Erythroblast (primary cell): Measurements from ENCODE around the gene TESK2.

Source experiments
- DNase-seq, 2 experiments: peaks; one replicate each; lab custom pipeline; 2025; lab: John Stamatoyannopoulos, UW
- GATA1 ChIP-seq: IDR thresholded peaks from 2 replicates; pipeline ENCODE4 v1.6.1; 2011; ENCODE audit warnings: low read depth, mild to moderate bottlenecking, control low read depth, low read length, moderate library complexity
- POLR2A ChIP-seq: IDR thresholded peaks from 2 replicates; pipeline ENCODE4 v1.6.1; 2011; ENCODE audit warnings: mild to moderate bottlenecking, low read length

The TESK2 gene

GRCh38 chr1:45346473-45346872 is 144.5 kb downstream of the TESK2 start:
- no peak for TF ChIP-seq GATA1
- no peak for TF ChIP-seq POLR2A
- DNase-seq: no peak

DNA sequence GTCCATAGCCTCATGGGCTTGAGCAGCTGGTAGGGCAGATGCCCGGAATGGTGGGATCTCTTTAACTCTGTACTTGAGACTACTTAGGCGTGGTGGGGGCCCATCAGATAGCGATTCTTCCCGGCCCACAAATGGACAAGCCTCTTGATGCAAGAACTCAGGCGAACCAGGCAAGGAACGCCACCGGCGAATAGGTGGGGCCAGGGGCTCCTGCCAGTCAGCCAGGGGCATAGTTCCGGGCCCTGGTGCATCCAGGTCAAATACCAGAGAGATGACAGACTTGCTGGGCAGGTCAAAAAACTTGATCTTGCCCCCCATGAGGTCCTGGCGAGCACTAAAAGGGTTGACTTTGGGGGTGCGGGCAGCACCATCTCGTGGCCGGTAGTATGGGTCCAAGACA is 145.9 kb downstream of the TESK2 start:
- TF ChIP-seq POLR2A (no peak), GATA1 (no peak)
- no peak for DNase-seq

GRCh38 chr1:45344499-45344898 is 146.5 kb downstream of the TESK2 start:
- no peak for DNase-seq
- TF ChIP-seq GATA1 (no peak), POLR2A (peak; percentile 28)

- peak; percentile 53 to 60 for DNase-seq
- no peak for TF ChIP-seq POLR2A
- TF ChIP-seq GATA1: no peak
Measured at GRCh38 chr1:45340816-45341466, 150.0 kb downstream of the TESK2 start.

- peak; percentile 94 to 95 for DNase-seq
- TF ChIP-seq GATA1 (no peak), POLR2A (peak; percentile 91)
Measured at GRCh38 chr1:45339789-45340558, 151.0 kb downstream of the TESK2 start, which contains the start of the genes MUTYH and TOE1. MUTYH (minus strand) TSS chr1:45340440; CDS start chr1:45334505, 5,935 bp downstream. TOE1 (plus strand) TSS chr1:45340170; CDS start chr1:45340253, 83 bp downstream.

DNA sequence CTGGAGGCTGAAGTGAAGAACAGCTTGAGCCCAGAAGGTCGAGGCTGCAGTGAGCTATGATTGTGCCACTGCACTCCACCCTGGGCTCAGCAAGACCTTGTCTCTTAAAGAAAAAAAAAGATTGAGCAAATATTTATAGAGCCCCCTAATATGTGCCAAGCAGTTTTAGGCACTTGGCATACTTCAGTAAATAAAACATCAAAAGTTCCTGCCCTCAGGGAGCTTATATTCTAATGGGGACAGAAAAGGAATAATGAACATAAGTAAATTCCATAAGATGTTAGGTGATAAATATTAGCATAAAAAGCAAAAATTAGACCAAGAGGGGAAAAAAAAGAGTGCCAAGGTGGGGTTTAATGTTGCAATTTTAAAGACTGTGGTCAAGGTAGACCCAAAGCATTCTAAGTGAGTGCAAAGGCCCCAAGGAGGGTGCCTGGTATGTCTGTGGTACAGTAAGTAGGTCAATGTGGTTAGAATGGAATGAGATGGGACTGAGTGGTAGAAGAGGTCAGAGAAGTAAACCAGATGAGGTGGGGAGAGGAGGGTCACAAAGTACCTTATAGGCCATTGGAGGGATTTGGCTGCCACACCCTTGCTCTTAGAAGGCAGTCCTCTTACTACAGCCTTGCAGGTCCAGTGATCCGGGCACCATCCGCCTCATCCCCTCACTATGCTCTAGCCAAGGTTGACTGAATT is 153.2 kb downstream of the TESK2 start:
- TF ChIP-seq POLR2A: no peak
- TF ChIP-seq GATA1: no peak
- DNase-seq: no peak

DNA sequence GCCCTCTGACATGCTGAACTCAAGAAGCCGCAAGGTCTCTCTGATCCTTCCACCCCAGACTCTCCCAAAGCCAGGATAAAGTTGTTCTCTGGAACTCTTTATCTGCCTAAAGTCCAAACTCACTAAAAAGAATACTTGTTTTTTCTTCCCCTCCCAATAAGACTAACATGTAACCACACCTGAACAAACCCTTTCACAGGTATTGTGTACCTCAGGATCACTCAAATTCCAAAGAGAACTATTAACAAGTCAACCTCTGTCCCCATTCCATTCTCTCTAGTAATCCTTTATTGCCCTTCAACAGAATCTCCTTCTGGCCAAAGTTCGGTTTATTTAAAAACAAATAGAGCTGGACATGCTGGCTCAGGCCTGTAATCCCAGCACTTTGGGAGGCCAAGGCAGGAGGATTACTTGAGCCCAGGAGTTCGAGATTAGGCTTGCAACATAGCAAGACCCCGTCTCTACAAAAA is 155.1 kb downstream of the TESK2 start:
- DNase-seq: no peak
- TF ChIP-seq GATA1 (no peak), POLR2A (no peak)

- DNase-seq: peak in 1 of 2 experiments; percentile 40
Measured at GRCh38 chr1:45334308-45335245, 156.4 kb downstream of the TESK2 start.

DNA sequence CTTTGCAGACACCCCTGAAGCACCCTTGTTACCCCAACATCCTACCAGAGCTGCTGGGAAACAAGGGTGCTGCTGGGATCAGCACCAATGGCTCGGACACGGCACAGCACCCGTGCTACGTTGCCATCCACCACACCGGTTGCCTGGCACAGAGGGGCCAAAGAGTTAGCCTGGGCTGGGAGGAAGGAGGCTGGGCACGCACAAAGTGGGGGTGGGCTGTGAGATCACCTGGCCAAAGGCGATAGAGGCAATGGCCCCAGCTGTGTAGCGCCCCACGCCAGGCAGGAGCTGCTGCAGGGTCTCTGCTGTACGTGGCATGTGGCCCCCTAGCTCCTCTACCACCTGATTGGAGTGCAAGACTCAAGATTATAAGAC is 158.6 kb downstream of the TESK2 start:
- no peak for DNase-seq
- TF ChIP-seq POLR2A: no peak
- TF ChIP-seq GATA1: no peak

More at GRCh38 chr1:45334308-45335245, 156.4 kb downstream of the TESK2 start:
- TF ChIP-seq GATA1 (no peak), POLR2A (no peak)

- TF ChIP-seq GATA1 (no peak), POLR2A (no peak)
- no peak for DNase-seq
Measured at GRCh38 chr1:45331436-45332345, 159.3 kb downstream of the TESK2 start.

DNA sequence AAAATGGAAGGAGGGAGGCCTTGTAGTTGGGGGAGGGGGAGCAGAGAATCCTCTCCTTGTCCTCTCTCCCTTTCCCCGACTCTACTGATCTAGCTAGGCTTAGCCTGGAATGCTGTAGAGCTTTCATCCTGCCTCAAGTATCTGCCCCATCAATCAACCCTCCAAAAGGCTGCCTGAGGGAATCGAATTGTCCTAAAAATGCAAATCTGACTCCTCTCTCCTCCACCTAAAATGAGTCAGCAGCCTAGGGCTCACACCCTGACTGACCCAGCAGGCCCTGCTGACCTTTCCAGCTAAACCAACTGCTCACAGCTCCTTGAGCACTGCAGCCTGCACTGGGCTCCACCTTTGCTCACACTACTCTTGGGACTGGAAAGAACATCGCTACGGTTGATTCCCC is 161.5 kb downstream of the TESK2 start:
- TF ChIP-seq POLR2A: no peak
- no peak for TF ChIP-seq GATA1
- DNase-seq: no peak

- no peak for DNase-seq
- TF ChIP-seq GATA1: no peak
- TF ChIP-seq POLR2A: no peak
Measured at GRCh38 chr1:45328680-45329079, 162.3 kb downstream of the TESK2 start.
